GM12873 (cell line): ENCODE results near the gene DGKG.

Experiments
- TF ChIP-seq, protein P1 (sequence below): IDR thresholded peaks from 2 replicates; pipeline ENCODE4 v1.5.1; 2012; ENCODE audit warnings: low read depth, mild to moderate bottlenecking, moderate library complexity, low read length, control low read depth; ENCODE audit not compliant: insufficient read depth; ENCODE audit errors: missing control alignments

The DGKG gene

GRCh38 chr3:186193534-186194450 is 168.2 kb downstream of the DGKG start:
- TF ChIP-seq, protein P1, sequence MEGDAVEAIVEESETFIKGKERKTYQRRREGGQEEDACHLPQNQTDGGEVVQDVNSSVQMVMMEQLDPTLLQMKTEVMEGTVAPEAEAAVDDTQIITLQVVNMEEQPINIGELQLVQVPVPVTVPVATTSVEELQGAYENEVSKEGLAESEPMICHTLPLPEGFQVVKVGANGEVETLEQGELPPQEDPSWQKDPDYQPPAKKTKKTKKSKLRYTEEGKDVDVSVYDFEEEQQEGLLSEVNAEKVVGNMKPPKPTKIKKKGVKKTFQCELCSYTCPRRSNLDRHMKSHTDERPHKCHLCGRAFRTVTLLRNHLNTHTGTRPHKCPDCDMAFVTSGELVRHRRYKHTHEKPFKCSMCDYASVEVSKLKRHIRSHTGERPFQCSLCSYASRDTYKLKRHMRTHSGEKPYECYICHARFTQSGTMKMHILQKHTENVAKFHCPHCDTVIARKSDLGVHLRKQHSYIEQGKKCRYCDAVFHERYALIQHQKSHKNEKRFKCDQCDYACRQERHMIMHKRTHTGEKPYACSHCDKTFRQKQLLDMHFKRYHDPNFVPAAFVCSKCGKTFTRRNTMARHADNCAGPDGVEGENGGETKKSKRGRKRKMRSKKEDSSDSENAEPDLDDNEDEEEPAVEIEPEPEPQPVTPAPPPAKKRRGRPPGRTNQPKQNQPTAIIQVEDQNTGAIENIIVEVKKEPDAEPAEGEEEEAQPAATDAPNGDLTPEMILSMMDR: no peak

- TF ChIP-seq, protein P1: no peak
Observed at GRCh38 chr3:186192823-186193222, 169.2 kb downstream of the DGKG start.

DNA sequence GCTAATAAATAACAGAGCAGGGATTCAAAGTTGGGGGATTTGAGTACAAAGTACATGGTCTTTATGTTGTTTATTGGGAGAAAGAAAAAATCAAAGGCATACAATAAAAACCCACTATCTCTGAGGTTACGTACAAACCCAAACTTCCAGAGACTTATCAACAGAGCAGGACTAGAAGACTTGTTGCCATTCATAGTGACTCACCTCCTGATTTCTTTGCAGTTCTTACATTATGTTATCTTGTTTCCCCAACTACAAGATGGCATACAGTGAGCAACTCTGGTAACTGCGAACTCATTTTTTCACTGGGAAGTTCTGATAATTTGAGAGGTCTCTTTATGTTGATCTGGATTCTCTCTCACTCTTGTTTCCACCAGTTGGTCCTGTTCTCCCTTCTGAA is 172.5 kb downstream of the DGKG start:
- TF ChIP-seq, protein P1: no peak

GRCh38 chr3:186187401-186188275 is 174.4 kb downstream of the DGKG start:
- TF ChIP-seq, protein P1: no peak

DNA sequence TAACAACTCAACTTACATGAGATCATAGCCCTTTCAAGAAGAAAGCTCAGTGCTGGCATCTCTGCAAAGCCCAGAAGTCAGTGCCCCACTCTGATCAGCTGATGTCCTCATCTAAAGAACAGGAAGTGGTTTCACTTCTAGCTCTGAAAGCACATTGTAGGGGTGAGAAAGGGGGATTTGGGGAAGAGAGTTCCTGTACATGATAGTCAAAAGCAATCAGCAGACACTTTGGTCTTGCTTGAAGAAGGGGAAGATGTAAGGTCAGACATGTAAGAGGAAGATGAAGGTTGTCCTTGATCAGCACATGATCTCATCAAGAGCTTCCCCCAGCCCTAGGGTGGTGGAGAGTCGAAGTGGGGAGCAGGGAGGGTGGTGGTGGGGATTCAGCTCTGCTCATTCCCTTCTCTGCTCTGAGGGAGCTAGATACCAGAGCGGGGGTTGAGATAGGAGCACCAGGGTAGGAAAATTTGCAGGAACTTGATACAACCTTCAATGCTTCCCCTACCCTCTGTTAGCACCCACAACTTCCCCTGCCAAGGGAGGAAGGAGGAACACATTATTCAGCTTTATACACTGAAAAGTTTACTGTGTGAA is 176.7 kb downstream of the DGKG start:
- TF ChIP-seq, protein P1: no peak

DNA sequence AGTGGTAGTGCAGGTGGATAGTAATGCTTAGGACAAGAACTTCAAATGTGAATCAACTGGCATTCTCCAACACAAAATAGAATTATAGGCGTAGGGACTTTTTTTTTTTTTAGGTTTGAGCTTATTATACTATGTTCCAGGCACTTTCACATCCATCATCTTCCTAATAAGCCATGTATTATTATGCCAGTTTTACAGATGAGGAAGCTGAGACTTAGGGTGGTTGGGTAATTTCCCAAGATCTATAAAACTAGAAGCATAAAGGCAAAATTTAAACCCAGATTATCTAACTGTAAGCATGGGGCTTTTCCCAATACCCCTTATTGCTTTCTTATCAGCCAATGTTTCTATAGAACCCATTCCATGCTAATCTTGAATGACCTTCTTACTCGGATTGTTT is 178.0 kb downstream of the DGKG start:
- TF ChIP-seq, protein P1: no peak

GRCh38 chr3:186182850-186183249 is 179.2 kb downstream of the DGKG start:
- TF ChIP-seq, protein P1: no peak
